ENCODE measurements around the gene DUSP8. TPM values are rescaled to one million over a fixed set of nuclear protein-coding genes. Genes with fewer than 3 reads are reported as not detected.

DUSP8 gene
- polyA plus RNA-seq, 2 of the 4 experiments (the other 2 are of a cell fraction) = 0.72 to 2.6 TPM

- TF ChIP-seq TFCP2L1 (CRISPR knock-in tag; IDR thresholded peaks at IDR 0.05) = no peak
Observed at GRCh38 chr11:1549338-1550330, 22.4 kb downstream of the DUSP8 start (continued).

DNA sequence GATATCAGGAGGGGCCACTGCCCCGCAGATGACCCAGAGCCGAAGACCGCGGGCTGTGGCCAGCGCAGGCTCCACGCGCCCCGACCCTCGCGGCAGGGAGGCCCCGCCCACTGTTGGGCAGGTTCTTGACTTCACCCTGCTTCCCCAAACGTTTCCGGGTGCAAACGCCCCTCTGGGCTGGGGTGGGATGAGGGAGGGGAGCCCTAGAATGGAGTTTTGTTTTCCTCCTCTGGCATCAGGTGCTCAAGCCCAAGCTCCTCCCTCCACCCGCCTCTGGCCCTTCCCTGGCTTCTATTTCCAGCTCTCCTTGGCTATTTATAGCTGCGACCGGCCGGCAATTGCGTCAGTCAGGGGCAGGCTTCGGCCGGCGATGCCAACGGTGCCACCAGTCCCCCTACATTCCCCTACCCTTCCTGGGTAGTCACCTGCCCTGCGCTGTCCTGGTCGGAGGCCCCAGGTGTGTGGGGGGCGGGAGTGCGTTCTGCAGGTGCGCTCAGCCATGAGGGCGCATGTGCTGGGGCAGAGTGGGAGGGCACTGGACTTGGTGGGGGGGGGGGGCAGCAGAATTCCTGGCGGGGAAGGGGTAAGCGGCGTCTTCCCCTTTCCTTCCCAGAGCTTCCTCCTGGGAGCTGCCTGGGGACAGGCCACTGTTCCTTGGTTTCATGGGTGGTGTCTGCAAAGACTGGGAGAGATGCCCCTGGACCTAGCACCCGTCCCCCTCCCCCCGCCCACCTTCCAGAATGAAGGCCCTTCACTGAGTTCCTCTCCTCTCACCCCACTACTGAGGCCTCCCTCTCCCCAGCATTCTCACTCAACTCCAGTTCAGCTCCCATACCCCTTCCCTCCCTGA is 23.6 kb downstream of the DUSP8 start:
- Histone ChIP-seq H3K4me2 (peak overlapping the region; percentile 100), H3K9me3 (no peaks in the 10 kb centered on the region), H3K4me3 (peak overlapping the region; percentile 25), H3K27ac (peak overlapping the region; percentile 58 to 86; a peak in 4 of 6 replicates), H3K4me1 (peaks cover 21% of the 10 kb centered on the region)
- peak; percentile 71 to 87 for DNase-seq (ENCODE audit: low read depth in 1 of 2, low spot score in 1 of 2)
- FAIRE-seq = no peak
- TF ChIP-seq CEBPB (IDR thresholded peaks at IDR 0.05) = peak; percentile 22 to 69; a peak in 3 of 4 replicates
- no peak for TF ChIP-seq CHD2 (IDR thresholded peaks at IDR 0.05; ENCODE audit: low read length, partially characterized antibody)
- peak; percentile 65 to 74 for ATAC-seq
- WGBS (ENCODE audit: missing lambda C conversion rate) = 27% methylated on average over 16 of the region's 34 CpGs
- ChIA-PET POLR2A (interaction anchor here (0.9 kb wide), 1 partner anchor 9 kb away, joined by 4 read pairs; no protein-coding TSS in a partner anchor), CTCF (interaction anchor here (0.6 to 15.0 kb wide), 6 partner anchors 12 to 284 kb away, joined by 3 to 719 read pairs (median 4); partner anchors contain the start of genes DUSP8 and KRTAP5-5)

DNA sequence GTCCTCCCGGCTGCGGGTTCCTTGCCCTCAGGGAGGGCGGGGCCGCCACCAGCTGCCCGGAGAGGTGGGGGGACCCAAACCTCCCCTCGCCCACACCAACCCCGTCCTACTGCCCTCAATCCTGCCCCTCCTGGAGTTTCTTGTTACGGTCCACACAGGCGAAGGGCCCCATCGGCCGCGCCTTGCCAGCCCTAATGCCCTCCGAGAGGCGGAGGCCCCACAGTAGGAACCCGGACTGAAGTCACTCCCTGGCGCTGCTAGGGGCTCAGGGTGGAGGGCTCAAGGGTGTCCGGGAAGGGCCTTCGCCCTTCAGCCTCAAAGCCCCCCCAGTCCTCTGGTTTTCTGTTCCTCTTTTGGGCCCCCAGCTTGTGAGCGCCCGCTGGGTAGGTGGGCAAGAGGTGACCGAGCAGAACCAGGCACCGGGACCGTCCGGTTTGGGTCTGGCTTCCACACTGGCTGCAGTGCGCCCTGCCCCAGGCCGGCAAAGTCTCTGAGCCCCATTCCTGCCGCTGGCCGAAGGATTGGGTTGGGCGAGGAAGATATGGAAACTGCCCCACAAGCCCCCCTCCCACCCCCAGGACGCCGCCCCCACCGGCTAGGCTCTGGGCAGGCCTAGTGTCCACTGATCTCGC is 24.5 kb downstream of the DUSP8 start:
- no peak for FAIRE-seq
- peak overlapping the region; percentile 63 for H3K4me3 ChIP-seq
- peaks cover 21% of the 10 kb centered on the region for H3K4me1 ChIP-seq
- CTCF ChIA-PET = interaction anchor here (0.7 to 15.0 kb wide), 28 partner anchors 11 to 603 kb away, joined by 3 to 719 read pairs (median 6); partner anchors contain the start of genes DUSP8, KRTAP5-2 and KRTAP5-5
- TF ChIP-seq ELK1 (IDR thresholded peaks at IDR 0.05; ENCODE audit: low read depth, low read length) = no peak
- TF ChIP-seq NPAS2 (CRISPR knock-in tag; IDR thresholded peaks at IDR 0.05; ENCODE audit: borderline replicate concordance) = no peak
- TF ChIP-seq SREBF2 (IDR thresholded peaks at IDR 0.05) = no peak
- no peak for TF ChIP-seq MYC (IDR thresholded peaks at IDR 0.05; ENCODE audit: borderline replicate concordance, low read length)
- no peak for TF ChIP-seq NFE2L2 (conservative IDR thresholded peaks at IDR 0.05; ENCODE audit: low read length)
- TF ChIP-seq PHF8 (IDR thresholded peaks at IDR 0.05; ENCODE audit: borderline replicate concordance, low read depth) = no peak
- TF ChIP-seq FOSB (CRISPR knock-in tag; IDR thresholded peaks at IDR 0.05) = no peak
- TF ChIP-seq CEBPB (IDR thresholded peaks at IDR 0.05) = no peak
- no peak for TF ChIP-seq KDM1A (IDR thresholded peaks at IDR 0.05; ENCODE audit: low read depth)
- TF ChIP-seq ESRRA (IDR thresholded peaks at IDR 0.05; ENCODE audit: borderline replicate concordance, low read length) = no peak
- TF ChIP-seq CBX2 (IDR thresholded peaks at IDR 0.05; ENCODE audit: borderline replicate concordance, low read depth) = no peak
- no peak for TF ChIP-seq HDAC2 (IDR thresholded peaks at IDR 0.05)
- TF ChIP-seq, protein P1, sequence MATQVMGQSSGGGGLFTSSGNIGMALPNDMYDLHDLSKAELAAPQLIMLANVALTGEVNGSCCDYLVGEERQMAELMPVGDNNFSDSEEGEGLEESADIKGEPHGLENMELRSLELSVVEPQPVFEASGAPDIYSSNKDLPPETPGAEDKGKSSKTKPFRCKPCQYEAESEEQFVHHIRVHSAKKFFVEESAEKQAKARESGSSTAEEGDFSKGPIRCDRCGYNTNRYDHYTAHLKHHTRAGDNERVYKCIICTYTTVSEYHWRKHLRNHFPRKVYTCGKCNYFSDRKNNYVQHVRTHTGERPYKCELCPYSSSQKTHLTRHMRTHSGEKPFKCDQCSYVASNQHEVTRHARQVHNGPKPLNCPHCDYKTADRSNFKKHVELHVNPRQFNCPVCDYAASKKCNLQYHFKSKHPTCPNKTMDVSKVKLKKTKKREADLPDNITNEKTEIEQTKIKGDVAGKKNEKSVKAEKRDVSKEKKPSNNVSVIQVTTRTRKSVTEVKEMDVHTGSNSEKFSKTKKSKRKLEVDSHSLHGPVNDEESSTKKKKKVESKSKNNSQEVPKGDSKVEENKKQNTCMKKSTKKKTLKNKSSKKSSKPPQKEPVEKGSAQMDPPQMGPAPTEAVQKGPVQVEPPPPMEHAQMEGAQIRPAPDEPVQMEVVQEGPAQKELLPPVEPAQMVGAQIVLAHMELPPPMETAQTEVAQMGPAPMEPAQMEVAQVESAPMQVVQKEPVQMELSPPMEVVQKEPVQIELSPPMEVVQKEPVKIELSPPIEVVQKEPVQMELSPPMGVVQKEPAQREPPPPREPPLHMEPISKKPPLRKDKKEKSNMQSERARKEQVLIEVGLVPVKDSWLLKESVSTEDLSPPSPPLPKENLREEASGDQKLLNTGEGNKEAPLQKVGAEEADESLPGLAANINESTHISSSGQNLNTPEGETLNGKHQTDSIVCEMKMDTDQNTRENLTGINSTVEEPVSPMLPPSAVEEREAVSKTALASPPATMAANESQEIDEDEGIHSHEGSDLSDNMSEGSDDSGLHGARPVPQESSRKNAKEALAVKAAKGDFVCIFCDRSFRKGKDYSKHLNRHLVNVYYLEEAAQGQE (IDR thresholded peaks at IDR 0.05) = no peak
- TF ChIP-seq HES2 (IDR thresholded peaks at IDR 0.05) = no peak
- TF ChIP-seq EHF (CRISPR knock-in tag; IDR thresholded peaks at IDR 0.05) = no peak
- TF ChIP-seq TFCP2L1 (CRISPR knock-in tag; IDR thresholded peaks at IDR 0.05) = no peak
- no peak for TF ChIP-seq ZFP36 (IDR thresholded peaks at IDR 0.05; ENCODE audit: borderline replicate concordance, partially characterized antibody)
- no peak for TF ChIP-seq ATOH8 (CRISPR knock-in tag; IDR thresholded peaks at IDR 0.05; ENCODE audit: low read depth)
- H3K9me3 ChIP-seq = no peaks in the 10 kb centered on the region
- peak overlapping the region; percentile 100 for H3K4me2 ChIP-seq
- peak overlapping the region; percentile 74 to 86; a peak in 5 of 6 replicates for H3K27ac ChIP-seq
- POLR2A ChIA-PET = interaction anchor here (0.9 to 1.3 kb wide), 2 partner anchors 10 to 27 kb away, joined by 4 to 5 read pairs; no protein-coding TSS in a partner anchor
- WGBS (ENCODE audit: missing lambda C conversion rate) = 55% methylated on average over 15 of the region's 33 CpGs
- peak in 1 of 2 experiments; percentile 9; a peak in 3 of 6 replicates for ATAC-seq
- no peak for DNase-seq (ENCODE audit: low read depth in 1 of 2, low spot score in 1 of 2)

All from A549 (cell line).